Colonic mucosa (tissue), 4 donors: ENCODE data around the gene FRMD1. TPM values are rescaled to one million over a fixed set of nuclear protein-coding genes. Genes with fewer than 3 reads are reported as not detected.

ENCODE experiments used
- DNase-seq: peaks from one replicate; pipeline ENCODE4 v3.0.0-alpha.2; 2020
- H3K27ac ChIP-seq: fragments of 200-600 bp; one replicate; pipeline ENCODE4 v1.8.0; 2021
- H3K27me3 ChIP-seq: fragments of 200-600 bp; one replicate; pipeline ENCODE4 v1.8.0; 2021
- H3K36me3 ChIP-seq: fragments of 200-600 bp; one replicate; pipeline ENCODE4 v1.8.0; 2021
- H3K4me1 ChIP-seq: fragments of 200-600 bp; one replicate; pipeline ENCODE4 v1.8.0; 2021; ENCODE audit warnings: mild to moderate bottlenecking
- H3K4me3 ChIP-seq: fragments of 200-600 bp; one replicate; pipeline ENCODE4 v1.8.0; 2021
- H3K9ac ChIP-seq, 2 donors: one replicate each; pipeline ENCODE4 v1.7.0; 2013; ENCODE audit warnings: control low read depth in 2 of 2, low read depth in 2 of 2, low read length in 2 of 2
- H3K9me3 ChIP-seq: fragments of 200-600 bp; one replicate; pipeline ENCODE4 v1.8.0; 2021
- CTCF ChIP-seq: fragments of 200-600 bp; IDR thresholded peaks from one replicate; pipeline ENCODE4 v1.8.0; 2022; ENCODE audit warnings: antibody characterized with exemption, mild to moderate bottlenecking
- intact Hi-C: fragments of 100-400 bp; cut with DNase I; formaldehyde crosslinking; loops from one replicate; pipeline ENCODE4 v1.14.1; 2022
- total RNA-seq, 2 donors: library from RNA; stranded (reverse); fragmentation: NEBNext Ultra II Directional in 1 of 2; extraction: Animal tissue kit (Norgen Biotek cat#: 25700) in 1 of 2; gene quantifications; one replicate each; pipeline ENCODE4 v1.2.1, GENCODE V29; 2021
- donor health status: healthy.
- donor health status: DM: no; HTN: no; CAD: no.
- donor health status: DM: no; HTN: no; CAD: no.

The FRMD1 gene
- total RNA-seq, 2 donors from 2014 or later: 2.3 to 21.0 TPM

- Histone ChIP-seq H3K27me3 (no peaks in the 10 kb centered on the region), H3K36me3 (no peaks in the 10 kb centered on the region), H3K4me1 (no peaks in the 10 kb centered on the region), H3K27ac (no peak overlapping the region), H3K4me3 (no peak overlapping the region), H3K9ac (no peak overlapping the region), H3K9me3 (no peaks in the 10 kb centered on the region)
- no peak for TF ChIP-seq CTCF
- intact Hi-C loops: no loop called here
- peak; percentile 13 for DNase-seq
Measured at GRCh38 chr6:168124921-168125320, 45.9 kb upstream of the FRMD1 start.

- TF ChIP-seq CTCF: no peak
- H3K27ac ChIP-seq: no peak overlapping the region
- H3K27me3 ChIP-seq: no peaks in the 10 kb centered on the region
- no peak overlapping the region for H3K9ac ChIP-seq
- no peaks in the 10 kb centered on the region for H3K36me3 ChIP-seq
- H3K9me3 ChIP-seq: no peaks in the 10 kb centered on the region
- intact Hi-C loops: no loop called here
- DNase-seq: peak; percentile 7
- H3K4me3 ChIP-seq: no peak overlapping the region
- H3K4me1 ChIP-seq: no peaks in the 10 kb centered on the region
Measured at GRCh38 chr6:168124158-168124557, 45.1 kb upstream of the FRMD1 start.

GRCh38 chr6:168123165-168123911 lies 44.3 kb upstream of the FRMD1 start:
- Histone ChIP-seq H3K4me3 (no peak overlapping the region), H3K36me3 (no peaks in the 10 kb centered on the region), H3K9ac (no peak overlapping the region), H3K27ac (no peak overlapping the region), H3K4me1 (no peaks in the 10 kb centered on the region), H3K27me3 (no peaks in the 10 kb centered on the region), H3K9me3 (no peaks in the 10 kb centered on the region)
- TF ChIP-seq CTCF: no peak
- intact Hi-C loops: no loop called here
- DNase-seq: peak; percentile 9

GRCh38 chr6:168122521-168122920 lies 43.5 kb upstream of the FRMD1 start:
- Histone ChIP-seq H3K9me3 (no peaks in the 10 kb centered on the region), H3K36me3 (no peaks in the 10 kb centered on the region), H3K9ac (no peak overlapping the region), H3K4me3 (no peak overlapping the region), H3K27me3 (no peaks in the 10 kb centered on the region), H3K4me1 (no peaks in the 10 kb centered on the region), H3K27ac (no peak overlapping the region)
- peak; percentile 9 for DNase-seq
- no peak for TF ChIP-seq CTCF
- intact Hi-C loops: no loop called here

- intact Hi-C loops: no loop called here
- no peak overlapping the region for H3K4me3 ChIP-seq
- no peaks in the 10 kb centered on the region for H3K9me3 ChIP-seq
- peak; percentile 10 for DNase-seq
- no peaks in the 10 kb centered on the region for H3K4me1 ChIP-seq
- H3K27me3 ChIP-seq: no peaks in the 10 kb centered on the region
- no peaks in the 10 kb centered on the region for H3K36me3 ChIP-seq
- TF ChIP-seq CTCF: no peak
- no peak overlapping the region for H3K9ac ChIP-seq
- H3K27ac ChIP-seq: no peak overlapping the region
Measured at GRCh38 chr6:168122011-168122410, 43.0 kb upstream of the FRMD1 start.
